Astrocyte (in vitro differentiated cells and primary cell): ENCODE results near the gene TMEM150A.

Source experiments
- CTCF ChIP-seq: IDR thresholded peaks from 2 replicates; pipeline ENCODE4 v1.5.1; 2011; ENCODE audit warnings: low read depth, mild to moderate bottlenecking, inconsistent platforms, low read length, moderate library complexity; ENCODE audit not compliant: insufficient read depth
- EZH2 ChIP-seq: IDR thresholded peaks from 2 replicates; pipeline ENCODE4 v1.6.1; 2012; ENCODE audit warnings: mild to moderate bottlenecking, low read length, inconsistent platforms; ENCODE audit not compliant: insufficient read depth

- TF ChIP-seq CTCF = no peak
- no peak for TF ChIP-seq EZH2
Measured at GRCh38 chr2:85604568-85605339, 2.3 kb upstream of the TMEM150A start.
